Mucosa of descending colon (tissue), 3 donors: ENCODE measurements around the gene RILPL2. TPM values are rescaled to one million over a fixed set of nuclear protein-coding genes. Genes with fewer than 3 reads are reported as not detected.
A peak's percentile ranks its signal among the peaks of the same experiment; 100 is the strongest.

Source experiments
- ATAC-seq: fragments of 200-7000 bp; cut with Tn5 transposase; one replicate; pipeline ENCODE4 v1.9.1; 2020; ENCODE audit warnings: mild to moderate bottlenecking, moderate library complexity
- DNase-seq, 3 donors: peaks; one replicate each; pipeline ENCODE4 v3.0.0-alpha.2; 2020
- H3K36me3 ChIP-seq: fragments of 200-600 bp; one replicate; pipeline ENCODE4 v1.8.0; 2021; ENCODE audit warnings: low read depth, mild to moderate bottlenecking
- H3K4me1 ChIP-seq: fragments of 200-600 bp; one replicate; pipeline ENCODE4 v1.8.0; 2021; ENCODE audit warnings: low read depth, mild to moderate bottlenecking
- H3K4me3 ChIP-seq: fragments of 200-600 bp; one replicate; pipeline ENCODE4 v1.8.0; 2021; ENCODE audit warnings: mild to moderate bottlenecking
- H3K9me3 ChIP-seq: fragments of 200-600 bp; one replicate; pipeline ENCODE4 v1.8.0; 2021; ENCODE audit warnings: mild to moderate bottlenecking
- CTCF ChIP-seq: fragments of 200-600 bp; IDR thresholded peaks from one replicate; pipeline ENCODE4 v1.8.0; 2022; ENCODE audit warnings: antibody characterized with exemption, mild to moderate bottlenecking
- intact Hi-C, 2 donors: fragments of 100-400 bp; cut with DNase I in 1 of 2; cut with micrococcal nuclease in 1 of 2; formaldehyde crosslinking; loops; one replicate each; pipeline versions ENCODE4 v1.11.0 to v1.11.1; 2022; cut with DNase I, micrococcal nuclease
- total RNA-seq, 3 donors: library from RNA; stranded (reverse); fragmentation: NEBNext Ultra II Directional in 2 of 3; extraction: Animal tissue kit (Norgen Biotek cat#: 25700) in 2 of 3; gene quantifications; one replicate each; pipeline versions ENCODE4 v1.2.1 to v1.2.4, GENCODE V29; 2021 to 2023
- donor health status: DM: no; HTN: no; CAD: no; lungs with moderate emphysema.
- donor health status: DM: no; HTN: no; CAD: no.
- donor health status: DM: no; HTN: yes; CAD: no.

RILPL2 gene
- total RNA-seq, 3 donors from 2014 or later: 0.72 to 4.3 (median 1.6) TPM

GRCh38 chr12:123446333-123446713 is 9.8 kb upstream of the RILPL2 start:
- TF ChIP-seq CTCF: no peak
- ATAC-seq: no peak
- no peaks in the 10 kb centered on the region for H3K36me3 ChIP-seq

GRCh38 chr12:123445388-123446332 is 9.2 kb upstream of the RILPL2 start:
- peak in 1 of 3 donors; percentile 26 for DNase-seq
- no peak for TF ChIP-seq CTCF
- Histone ChIP-seq H3K4me1 (peaks cover 6% of the 10 kb centered on the region), H3K9me3 (no peaks in the 10 kb centered on the region), H3K4me3 (no peak overlapping the region), H3K36me3 (no peaks in the 10 kb centered on the region)
- intact Hi-C loops: no loop called here
- ATAC-seq: peak; percentile 61

More at GRCh38 chr12:123446333-123446713, 9.8 kb upstream of the RILPL2 start:
- no peak for DNase-seq
- intact Hi-C loops: no loop called here
- Histone ChIP-seq H3K4me3 (no peak overlapping the region), H3K4me1 (peaks cover 6% of the 10 kb centered on the region), H3K9me3 (no peaks in the 10 kb centered on the region)

GRCh38 chr12:123444092-123445026 is 7.9 kb upstream of the RILPL2 start:
- ATAC-seq: no peak
- no peak overlapping the region for H3K4me3 ChIP-seq
- H3K4me1 ChIP-seq: peaks cover 6% of the 10 kb centered on the region
- H3K9me3 ChIP-seq: no peaks in the 10 kb centered on the region
- no peaks in the 10 kb centered on the region for H3K36me3 ChIP-seq
- DNase-seq: no peak
- intact Hi-C loops: no loop called here
- no peak for TF ChIP-seq CTCF

GRCh38 chr12:123442774-123443173 is 6.3 kb upstream of the RILPL2 start:
- no peak for DNase-seq
- ATAC-seq: no peak
- Histone ChIP-seq H3K4me1 (peaks cover 6% of the 10 kb centered on the region), H3K4me3 (no peak overlapping the region), H3K36me3 (no peaks in the 10 kb centered on the region), H3K9me3 (no peaks in the 10 kb centered on the region)
- intact Hi-C loops: no loop called here
- TF ChIP-seq CTCF: no peak

- DNase-seq (no peak), ATAC-seq (no peak)
- no peaks in the 10 kb centered on the region for H3K9me3 ChIP-seq
- H3K36me3 ChIP-seq: no peaks in the 10 kb centered on the region
- no peak for TF ChIP-seq CTCF
- H3K4me3 ChIP-seq: no peak overlapping the region
- peaks cover 6% of the 10 kb centered on the region for H3K4me1 ChIP-seq
- intact Hi-C loops: no loop called here
Measured at GRCh38 chr12:123441523-123442164, 5.2 kb upstream of the RILPL2 start.
